ENCODE data around the gene CPNE4.
"Not testable (repeated sequence)": the region's sequence is repeated elsewhere in the genome, so short reads cannot be mapped to it uniquely, and the experiment has no call there.

Gene CPNE4

GRCh38 chr3:131537531-131537930 is 497.3 kb downstream of the CPNE4 start:
- DNase-seq (ENCODE audit: low read depth in 2 of 2), result no peak

GRCh38 chr3:131535596-131535995 is 499.2 kb downstream of the CPNE4 start:
- DNase-seq (ENCODE audit: low read depth in 2 of 2), result no peak

- no peak for DNase-seq (ENCODE audit: low read depth in 2 of 2)
Observed at GRCh38 chr3:131535131-131535530, 499.7 kb downstream of the CPNE4 start.

GRCh38 chr3:131532645-131533044 is 502.2 kb downstream of the CPNE4 start:
- no peak for DNase-seq (ENCODE audit: low read depth in 2 of 2)

GRCh38 chr3:131530843-131531242 is 504.0 kb downstream of the CPNE4 start:
- no peak for DNase-seq (ENCODE audit: low read depth in 2 of 2)

- DNase-seq (ENCODE audit: low read depth in 2 of 2), result no peak
Observed at GRCh38 chr3:131530388-131530787, 504.4 kb downstream of the CPNE4 start.

GRCh38 chr3:131526801-131527347 is 507.9 kb downstream of the CPNE4 start:
- no peak for DNase-seq (ENCODE audit: low read depth in 2 of 2)

GRCh38 chr3:131518680-131519079 is 516.1 kb downstream of the CPNE4 start:
- no peak for DNase-seq (ENCODE audit: low read depth in 2 of 2)

- DNase-seq (ENCODE audit: low read depth in 2 of 2), result no peak
Observed at GRCh38 chr3:131505421-131505820, 529.4 kb downstream of the CPNE4 start.

GRCh38 chr3:131503320-131503635 is 531.5 kb downstream of the CPNE4 start:
- DNase-seq (ENCODE audit: low read depth in 2 of 2), result no peak

- peak; percentile 76 to 77 for DNase-seq (ENCODE audit: low read depth in 2 of 2)
Observed at GRCh38 chr3:131502530-131503319, 532.1 kb downstream of the CPNE4 start, which contains the start of gene MRPL3. TSS of gene MRPL3 (minus strand) at chr3:131502971. CDS start at chr3:131502821, 150 bp downstream.

- no peak for DNase-seq (ENCODE audit: low read depth in 2 of 2)
Observed at GRCh38 chr3:131501949-131502348, 532.9 kb downstream of the CPNE4 start.

GRCh38 chr3:131494706-131495105 is 540.1 kb downstream of the CPNE4 start:
- no peak for DNase-seq (ENCODE audit: low read depth in 2 of 2)

- DNase-seq (ENCODE audit: low read depth in 2 of 2), result no peak
Observed at GRCh38 chr3:131491775-131492174, 543.0 kb downstream of the CPNE4 start.

GRCh38 chr3:131491084-131491483 is 543.7 kb downstream of the CPNE4 start:
- no peak for DNase-seq (ENCODE audit: low read depth in 2 of 2)

GRCh38 chr3:131486545-131486944 is 548.3 kb downstream of the CPNE4 start:
- DNase-seq (ENCODE audit: low read depth in 2 of 2), result not testable (repeated sequence)

- no peak for DNase-seq (ENCODE audit: low read depth in 2 of 2)
Observed at GRCh38 chr3:131485119-131485518, 549.7 kb downstream of the CPNE4 start.

GRCh38 chr3:131484496-131485111 is 550.2 kb downstream of the CPNE4 start:
- DNase-seq (ENCODE audit: low read depth in 2 of 2), result no peak
